Stimulated activated CD4-positive, alpha-beta T cell treated with anti-CD3 and anti-CD28 coated beads, Interleukin-4, amount 100 ng/mL, for 1 hour (primary cell): ENCODE results near the gene SAFB2.

ENCODE experiments used
- DNase-seq: peaks from one replicate; pipeline ENCODE4 v3.0.0-alpha.2; 2020

The SAFB2 gene

DNA sequence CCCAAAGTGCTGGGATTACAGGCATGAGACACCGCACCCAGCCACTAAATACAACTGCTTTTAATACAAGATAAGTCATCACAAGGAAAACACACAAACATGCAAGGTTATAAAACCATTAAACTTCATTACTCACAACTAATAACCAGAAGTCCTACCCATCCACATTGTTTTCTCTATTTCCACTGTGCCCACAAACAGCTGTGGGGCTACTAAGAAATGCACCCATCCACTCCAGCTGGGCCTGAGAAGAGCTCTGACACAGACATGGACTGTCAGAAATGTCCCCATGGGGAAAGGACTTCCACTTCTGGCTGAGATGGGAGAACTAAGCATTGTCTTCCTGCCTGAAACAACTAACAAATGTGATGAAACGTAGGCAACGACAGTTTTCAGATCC lies 17.2 kb downstream of the SAFB2 start:
- DNase-seq = no peak

DNA sequence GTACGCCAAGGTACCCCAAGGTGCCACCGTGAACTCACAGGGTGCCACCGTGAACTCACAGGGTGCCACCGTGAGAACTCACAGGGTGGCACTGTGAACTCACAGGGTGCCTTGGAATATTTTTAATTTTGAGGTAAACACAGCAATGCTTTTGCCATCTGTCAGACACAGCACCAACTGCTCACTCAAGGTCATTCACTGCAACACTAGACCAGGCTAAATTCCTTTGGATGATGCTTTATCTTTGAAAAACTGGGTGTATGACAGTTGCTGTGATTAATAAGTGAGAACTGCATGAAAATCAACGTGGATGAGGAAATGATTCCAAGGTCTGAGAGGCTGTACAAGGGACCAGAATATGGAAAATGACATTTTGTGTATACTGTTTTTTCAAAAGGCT lies 18.9 kb downstream of the SAFB2 start:
- DNase-seq = no peak

DNA sequence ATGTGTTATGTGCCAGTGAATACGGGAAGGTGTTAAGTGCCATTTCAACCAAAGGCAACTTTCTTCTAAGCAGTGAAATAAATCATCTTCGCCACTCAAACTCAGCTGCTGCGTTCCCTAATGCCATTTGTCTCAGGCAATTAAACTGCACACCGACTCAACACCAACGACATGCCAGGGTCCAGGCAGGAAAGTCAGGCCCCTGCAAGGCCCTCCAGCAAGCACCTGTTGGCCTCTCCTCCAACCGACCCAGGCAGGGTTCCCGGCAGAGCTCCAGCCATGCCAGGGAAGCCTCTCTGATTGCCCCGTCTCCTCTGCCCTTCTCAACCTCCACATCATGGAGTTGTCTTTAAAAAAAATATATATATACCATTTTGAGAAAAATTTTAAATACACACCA lies 21.8 kb downstream of the SAFB2 start:
- DNase-seq = no peak

DNA sequence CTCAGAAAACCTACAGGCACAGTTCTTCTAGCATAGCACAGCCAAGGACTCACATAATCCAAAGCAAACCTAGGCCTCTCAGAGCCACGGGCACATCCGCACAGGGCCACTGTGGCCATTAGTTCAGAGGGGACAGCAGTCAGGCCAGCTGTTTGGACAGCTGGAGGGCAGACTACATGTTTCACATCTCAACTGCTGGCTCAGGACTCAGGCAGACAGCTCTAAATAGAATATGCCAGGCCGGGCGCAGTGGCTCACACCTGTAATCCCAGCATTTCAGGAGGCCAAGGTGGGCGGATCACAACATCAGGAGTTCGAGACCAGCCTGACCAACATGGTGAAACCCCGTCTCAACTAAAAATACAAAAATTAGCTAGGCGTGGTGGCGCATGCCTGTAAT lies 26.8 kb downstream of the SAFB2 start:
- no peak for DNase-seq

DNA sequence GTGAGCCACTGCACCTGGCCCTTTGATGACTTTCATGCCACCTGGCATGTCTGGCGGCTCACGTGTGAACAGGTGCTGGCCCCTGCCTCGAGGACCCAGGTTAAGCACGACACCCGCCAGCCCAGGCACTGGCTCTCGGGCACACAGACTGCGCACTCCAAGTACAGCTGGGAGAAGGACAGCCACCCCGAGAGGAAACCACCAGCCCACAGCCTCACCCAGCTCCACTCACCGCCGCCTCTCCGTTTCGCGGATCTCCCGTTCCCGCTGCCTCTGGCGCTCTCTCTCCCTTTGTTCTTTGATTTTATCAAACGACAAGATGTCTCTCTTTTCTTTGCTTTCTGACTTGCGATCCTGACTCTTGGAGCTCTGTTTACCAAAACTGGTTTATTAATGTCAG lies 27.4 kb downstream of the SAFB2 start:
- no peak for DNase-seq

DNA sequence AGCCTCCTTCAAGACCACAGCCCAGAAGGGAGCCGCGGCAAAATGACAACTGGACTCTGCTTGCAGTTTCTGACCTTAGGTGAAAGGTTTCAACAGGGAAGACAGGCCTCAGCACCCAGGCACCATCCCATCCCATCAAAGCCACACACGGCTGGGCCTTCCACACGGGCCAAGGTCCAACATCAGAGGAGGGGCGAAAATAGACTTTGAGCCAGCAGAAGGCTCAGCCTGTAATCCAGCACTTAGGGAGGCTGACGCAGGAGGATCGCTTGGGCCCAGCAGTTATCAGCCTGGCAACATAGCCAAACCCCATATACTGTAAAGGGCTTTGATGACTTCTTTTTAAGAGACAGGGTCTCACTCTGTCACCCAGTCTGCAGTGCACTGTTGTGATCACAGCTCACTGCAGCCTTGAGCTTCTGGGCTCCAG lies 28.0 kb downstream of the SAFB2 start:
- no peak for DNase-seq

DNA sequence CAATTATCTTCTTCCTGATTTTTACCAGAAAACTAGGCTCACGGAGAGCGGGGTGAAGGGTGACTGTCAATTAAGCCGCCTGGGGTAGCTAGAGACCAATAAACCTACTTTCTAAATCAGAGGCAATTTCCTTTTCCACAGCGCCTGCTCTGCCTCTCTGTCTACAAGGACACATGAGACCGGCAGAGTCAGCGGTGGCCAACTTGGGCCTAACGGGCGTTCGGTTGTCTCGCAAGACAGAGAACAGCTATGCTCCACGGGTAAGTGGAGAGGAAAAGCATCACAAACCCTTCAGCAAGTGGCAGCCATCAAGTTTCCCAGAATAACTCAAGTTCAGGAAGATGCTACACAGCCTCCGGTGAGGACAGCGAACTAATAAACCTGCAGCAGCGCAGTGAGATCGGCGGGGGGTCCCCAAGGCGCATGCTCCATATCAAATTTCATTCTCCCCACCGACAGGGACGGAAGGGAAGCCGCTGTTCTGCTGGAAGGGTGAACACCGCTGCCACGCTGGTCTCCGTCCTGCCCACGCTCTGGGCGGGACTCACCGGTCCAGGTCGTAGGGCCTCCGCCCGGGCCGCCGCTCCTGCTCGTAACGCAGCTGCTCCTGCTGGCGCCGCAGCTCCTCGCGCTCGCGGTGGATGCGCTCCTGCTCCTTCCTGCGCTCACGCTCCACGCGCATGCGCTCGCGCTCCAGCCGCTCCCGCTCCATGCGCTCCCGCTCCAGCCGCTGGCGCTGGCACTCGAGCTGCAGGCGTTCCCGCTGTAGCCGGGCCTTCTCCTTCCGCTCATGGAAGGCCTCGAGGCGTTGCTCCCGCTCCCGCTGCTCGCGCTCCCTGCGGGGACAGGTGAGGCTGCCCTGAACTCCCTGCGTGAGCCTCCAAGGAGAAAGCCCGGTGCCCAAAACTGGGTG lies 29.0 kb downstream of the SAFB2 start:
- DNase-seq = no peak

DNA sequence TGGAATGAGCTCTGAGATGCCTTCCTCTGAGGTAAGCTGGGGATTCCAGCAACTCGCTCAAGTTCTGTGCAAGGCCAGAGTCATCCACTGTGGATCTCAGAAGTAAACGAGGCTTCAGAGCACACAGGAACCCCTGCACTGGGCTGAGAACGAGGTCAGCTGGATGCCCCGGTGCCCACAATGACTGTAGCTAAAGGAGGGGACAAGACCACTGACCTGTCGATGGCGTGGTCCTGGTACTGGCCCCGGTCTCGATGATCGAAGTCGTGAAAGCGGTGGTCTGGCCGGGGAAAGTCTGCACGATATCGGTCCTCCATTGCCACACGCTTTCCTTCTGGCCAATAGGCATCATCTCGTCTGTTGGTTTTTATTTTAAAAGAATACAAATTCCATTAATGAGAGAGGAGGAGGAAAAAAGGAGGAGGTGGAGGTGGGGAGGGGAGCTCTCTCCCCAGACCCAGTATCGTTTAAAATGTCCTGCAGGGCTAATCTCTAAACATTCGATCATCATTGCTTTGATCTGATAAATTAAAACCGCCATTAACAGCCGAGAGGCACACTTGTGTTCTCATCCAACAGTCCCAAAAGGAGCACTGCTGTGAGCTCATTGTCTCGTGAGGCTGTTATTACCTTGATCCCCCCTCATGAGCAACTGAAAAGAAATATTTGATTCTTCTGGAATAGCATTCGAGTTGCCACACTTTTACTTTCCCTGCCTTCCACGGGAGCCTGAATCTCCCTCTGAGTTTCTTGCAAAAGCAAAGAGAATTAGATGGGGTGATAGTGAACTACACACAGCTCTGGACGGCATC lies 29.8 kb downstream of the SAFB2 start:
- DNase-seq = no peak

DNA sequence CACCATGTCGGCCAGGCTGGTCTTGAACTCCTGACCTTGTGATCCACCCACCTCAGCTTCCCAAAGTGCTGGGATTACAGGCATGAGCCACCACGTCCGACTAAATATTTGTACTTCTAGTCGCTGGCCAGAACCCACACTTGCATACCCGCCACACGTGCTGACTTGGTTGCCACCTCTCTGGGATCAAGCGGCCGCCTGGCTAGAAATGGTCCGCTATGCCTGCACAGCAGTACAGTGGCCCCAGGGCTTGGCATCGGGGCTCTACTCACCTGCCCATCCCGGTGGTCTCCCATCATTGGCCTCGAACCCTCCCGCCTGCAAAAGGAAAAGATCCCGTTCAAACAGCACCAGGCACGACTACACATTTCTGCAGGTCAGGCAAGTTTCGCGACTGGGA lies 31.1 kb downstream of the SAFB2 start:
- DNase-seq = no peak

DNA sequence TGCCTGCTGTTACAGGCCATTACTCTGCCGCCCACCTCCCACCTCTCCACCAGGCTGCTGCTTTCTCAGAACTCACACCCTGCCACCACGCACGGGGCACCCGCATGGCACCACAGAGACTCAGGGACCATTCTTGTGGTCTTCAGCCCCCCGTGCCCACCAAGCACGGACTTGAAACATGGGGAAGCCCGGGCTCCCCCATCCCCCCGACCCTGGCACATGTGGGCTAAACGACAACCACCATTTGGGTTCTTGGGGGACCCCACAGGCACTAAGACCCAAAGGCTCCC lies 31.8 kb downstream of the SAFB2 start:
- DNase-seq = no peak

DNA sequence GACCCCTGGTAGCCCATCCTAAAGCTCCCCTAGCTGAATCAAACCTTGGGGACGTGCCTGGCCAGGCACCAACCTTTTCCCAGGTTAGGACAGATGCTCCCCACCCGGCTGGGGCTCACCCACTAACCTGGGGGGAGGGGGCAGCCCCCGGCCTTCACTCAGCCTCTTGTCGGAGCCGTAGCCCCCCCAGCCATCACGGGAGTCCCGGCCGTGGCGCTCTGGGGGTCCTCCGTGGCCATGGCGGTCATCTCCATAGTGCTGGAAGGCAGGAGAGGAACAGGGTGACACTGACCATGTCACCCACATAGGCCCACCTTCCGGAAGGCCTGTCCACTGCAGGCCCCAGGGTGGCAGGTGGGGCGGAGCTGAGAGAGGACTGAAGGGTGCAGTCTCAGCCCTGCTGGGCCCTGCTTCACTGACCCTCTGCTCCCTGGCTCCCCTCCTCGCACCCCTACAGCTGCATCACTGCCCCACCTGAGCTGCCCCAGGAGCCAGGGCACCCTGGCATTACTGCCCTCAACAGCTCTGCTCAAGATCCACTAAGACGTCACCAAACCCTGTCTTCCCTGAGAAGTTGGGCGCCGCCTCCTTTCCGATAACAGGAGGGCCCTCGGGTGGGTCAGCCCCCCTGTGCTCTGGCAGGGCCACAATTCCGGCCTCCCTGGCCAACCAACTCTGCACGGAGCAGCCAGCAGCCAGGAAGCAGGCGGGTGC lies 32.3 kb downstream of the SAFB2 start:
- no peak for DNase-seq

DNA sequence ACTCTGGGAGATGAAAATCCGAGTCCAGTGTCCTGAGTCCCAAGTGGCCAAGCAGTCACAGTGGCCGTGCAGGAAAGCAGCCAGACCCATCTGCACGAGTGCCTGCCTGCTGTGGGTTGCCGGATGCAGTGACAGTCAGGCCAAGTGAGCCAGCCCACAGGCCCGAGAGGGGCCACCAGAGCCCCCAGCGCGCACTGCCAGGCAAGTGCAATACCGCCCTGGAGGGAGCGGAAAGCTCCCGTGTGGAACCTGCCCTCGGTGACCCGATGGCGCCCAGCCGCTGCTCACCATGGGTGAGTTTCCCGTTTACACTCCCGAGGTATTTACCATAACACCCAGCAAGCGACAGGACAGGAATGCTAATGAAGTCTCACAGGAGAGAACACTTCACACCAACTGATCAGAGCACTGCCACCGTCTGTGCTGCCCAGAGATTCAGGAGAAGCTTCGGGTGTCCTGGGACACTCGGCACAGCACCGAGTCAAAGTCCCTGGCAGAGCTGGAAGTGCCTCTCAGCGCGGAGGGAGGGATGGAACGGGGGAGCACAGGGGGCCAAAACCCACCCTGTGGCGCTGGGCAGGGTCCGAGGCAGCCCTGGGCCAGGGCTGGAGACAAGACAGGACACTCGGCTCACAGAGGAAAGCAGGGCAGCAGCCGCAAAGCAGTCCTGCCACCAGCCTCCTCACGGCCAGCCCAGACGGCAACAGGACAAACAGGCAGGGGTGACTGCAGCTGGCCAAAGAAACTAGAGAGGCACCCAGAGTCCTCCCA lies 33.5 kb downstream of the SAFB2 start:
- no peak for DNase-seq

DNA sequence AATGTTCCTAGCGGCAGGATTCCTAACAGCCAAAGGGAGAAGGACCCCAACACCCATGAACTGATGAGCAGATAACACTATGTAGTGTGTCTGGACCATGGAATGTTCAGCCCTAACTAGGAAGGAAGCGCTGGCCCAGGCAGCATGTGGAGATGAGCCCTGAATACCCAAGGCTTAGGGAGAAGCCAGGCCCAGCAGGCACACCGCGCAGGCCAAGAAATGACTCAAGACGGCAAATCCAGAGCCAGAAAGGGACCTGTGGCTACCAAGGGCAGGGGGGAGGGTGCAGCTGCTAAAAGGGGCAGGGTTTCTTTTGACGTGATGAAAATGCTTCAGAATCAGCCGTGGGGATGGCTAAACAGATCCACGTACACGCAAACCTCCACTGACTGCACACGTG lies 34.1 kb downstream of the SAFB2 start:
- no peak for DNase-seq

DNA sequence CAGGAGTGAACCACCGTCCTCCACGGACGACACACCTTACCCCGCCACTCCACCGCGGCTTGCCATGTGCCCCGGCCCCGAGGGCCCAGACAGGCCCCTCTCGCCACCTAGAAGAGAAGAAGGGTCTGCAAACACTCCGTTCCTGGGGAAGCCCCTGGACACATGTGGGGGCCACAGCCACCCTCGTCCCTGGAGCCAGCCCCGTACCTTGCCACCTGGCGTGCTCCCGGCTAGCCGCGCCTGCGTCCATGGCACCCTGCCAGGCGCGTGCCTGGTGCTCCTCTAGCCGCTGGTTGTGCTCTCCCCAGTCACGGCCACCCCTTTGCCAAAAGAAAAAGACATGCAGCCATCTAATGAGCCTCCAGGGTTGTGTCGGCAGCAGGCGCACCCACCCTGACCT lies 34.9 kb downstream of the SAFB2 start:
- no peak for DNase-seq

DNA sequence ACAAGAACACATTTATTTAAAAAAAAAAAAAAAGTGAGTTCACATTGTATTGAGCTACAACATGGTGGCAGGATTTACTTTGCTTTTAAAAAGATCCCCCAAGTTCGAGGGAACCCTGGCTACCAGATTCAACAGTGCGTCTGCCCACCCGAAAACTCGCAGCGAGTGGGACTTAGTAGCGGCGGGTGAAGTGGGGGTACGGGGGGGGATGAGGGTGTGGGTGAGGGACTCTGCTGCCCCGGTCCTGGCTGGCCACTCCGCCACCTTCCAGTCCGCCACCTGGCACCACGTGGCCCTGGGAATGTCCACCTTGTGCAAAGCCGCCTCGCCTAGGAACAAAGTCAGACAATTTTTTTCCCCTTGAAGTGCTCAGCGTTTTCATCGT lies 35.5 kb downstream of the SAFB2 start:
- no peak for DNase-seq

DNA sequence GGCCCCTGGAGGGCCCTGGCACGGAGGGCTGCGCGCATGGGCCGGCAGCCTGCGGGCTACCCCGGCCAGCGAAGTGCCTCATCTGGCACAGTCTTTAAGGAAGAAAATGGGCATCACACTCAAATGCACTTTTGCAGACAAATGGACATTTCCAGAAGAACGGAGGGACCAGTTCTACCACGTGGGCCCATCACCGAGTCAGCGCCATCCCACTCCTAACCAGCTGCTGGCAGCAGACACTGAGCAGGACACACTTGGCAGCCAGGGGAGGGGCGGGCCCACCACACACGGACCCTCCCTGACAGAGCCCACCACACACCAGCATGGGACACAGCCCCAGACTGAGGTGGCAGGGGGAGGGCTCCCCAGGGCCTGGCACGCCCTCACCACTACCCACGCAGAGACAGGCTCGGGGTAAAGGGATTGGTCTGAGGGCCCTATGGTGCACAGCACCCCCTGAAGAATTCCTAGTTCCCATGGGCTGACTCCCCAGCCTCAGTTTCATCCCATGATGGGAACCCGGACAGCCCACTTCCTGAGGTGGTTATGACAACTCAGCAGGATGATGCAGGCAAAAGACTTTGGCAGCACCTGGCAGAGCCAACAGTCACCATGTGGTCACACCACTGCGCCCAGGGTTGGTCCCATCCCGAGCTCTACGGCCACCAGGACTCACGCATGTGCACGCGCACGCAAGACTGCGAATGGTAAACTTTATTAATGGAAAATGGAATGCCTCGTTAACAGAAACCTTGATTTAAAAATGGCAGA lies 36.1 kb downstream of the SAFB2 start:
- no peak for DNase-seq

DNA sequence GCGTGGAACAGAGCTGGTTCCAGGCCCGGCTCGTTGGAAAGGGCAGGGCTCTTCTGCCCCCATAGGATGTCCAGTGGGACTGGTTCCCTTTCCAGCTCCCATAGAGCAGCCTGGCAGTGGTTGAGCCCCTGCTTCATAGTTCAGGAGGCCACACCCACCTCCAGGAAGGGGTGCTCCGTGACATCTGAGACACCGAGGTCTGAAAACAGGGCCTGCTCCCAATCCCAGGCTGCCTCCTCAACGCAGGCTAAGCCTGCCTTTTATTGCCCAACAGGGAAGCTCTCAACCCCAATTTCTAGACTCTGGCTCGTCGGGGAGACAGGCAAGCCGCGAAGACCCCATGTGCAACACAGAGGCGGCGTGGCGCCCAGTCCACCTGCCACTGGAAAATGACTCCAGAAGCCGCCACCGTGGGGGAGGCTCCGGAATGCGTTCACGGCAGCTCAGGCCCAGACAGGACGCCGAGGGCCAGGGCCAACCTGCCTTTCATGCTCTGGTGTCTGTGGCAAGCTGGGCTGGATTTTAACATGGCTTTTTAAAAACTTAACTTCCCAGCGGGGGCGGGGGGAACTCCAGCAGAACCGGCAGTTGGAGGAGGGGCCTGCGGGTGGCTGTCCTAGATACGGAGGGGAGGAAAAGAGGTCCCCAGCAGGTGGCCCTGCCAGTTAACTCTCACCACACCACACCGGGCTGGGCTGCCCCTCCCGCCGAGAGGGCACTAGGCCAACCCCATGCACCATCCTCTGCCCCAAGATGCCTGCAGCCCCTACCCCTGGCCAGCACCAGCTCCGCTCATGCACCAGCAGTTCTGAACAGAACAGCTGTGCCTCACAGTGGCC lies 36.9 kb downstream of the SAFB2 start:
- peak; percentile 61 for DNase-seq

DNA sequence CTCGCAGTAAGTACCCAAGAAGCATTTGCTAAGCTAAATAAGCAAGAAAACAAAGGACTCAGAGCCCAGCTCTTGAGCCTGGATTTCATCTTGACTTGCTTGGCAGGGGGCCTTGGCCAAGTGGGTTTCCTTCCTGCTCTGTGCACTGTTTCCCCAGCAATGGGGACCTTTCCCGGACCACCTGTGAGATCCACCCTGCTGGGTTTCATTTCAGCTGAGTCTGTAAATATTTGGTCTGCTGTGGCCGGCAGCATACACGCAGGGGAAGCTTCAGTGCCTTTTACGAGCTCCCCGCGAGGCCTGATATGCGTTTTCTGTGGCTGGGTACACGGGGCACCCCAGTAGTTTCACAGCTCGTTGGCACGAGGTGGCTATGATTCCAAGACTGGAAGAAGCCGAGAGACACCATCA lies 42.4 kb downstream of the SAFB2 start:
- no peak for DNase-seq

DNA sequence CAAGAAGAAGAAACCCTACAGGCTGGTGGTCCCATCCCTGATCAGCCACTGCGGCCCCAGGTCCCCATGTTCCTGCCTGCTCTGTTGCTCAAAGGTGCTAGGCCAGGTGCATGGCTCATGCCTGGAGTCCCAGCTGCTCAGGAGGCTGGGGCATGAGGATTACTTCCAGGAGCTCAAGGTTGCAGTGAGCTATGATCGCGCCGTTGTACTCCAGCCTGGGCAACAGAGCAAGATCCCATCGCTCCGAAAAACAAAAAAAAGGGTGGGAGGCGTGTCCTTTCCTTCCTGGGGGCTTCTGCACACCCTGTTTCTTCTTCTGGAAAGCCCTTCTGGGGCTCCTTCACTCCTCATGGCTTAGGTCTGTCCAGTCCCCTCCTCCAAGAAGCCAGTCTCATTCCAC lies 42.9 kb downstream of the SAFB2 start:
- DNase-seq = no peak

DNA sequence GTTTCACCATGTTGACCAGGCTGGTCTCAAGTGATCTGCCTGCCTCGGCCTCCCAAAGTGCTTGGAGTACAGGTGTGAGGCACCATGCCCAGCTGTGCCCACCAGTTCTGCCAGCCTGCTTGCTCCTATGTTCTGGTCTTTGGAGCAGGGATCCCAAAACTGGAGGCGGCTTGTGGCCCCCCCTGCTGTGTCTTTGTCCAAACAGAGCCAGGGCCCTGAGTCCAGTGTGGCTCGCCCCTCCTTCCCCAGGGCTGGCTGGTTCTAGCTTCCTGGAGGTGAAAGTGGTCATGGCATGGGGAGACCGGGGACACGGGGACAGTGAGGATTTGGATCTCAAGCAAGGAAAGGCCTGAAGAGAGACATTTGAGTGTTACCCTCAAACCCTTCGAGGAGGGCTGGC lies 43.3 kb downstream of the SAFB2 start:
- DNase-seq = no peak
